HFFc6 (cell line): ENCODE results near the gene TRMO. TPM values are rescaled to one million over a fixed set of nuclear protein-coding genes. Genes with fewer than 3 reads are reported as not detected.
"Not testable (repeated sequence)": the region's sequence is repeated elsewhere in the genome, so short reads cannot be mapped to it uniquely, and the experiment has no call there.

Source experiments
- DNase-seq: peaks from one replicate; pipeline ENCODE4 v3.0.0-alpha.2; 2018
- H3K27ac Mint-ChIP-seq: 2 replicates; pipeline ENCODE4 v1.8.0; 2020; ENCODE audit warnings: mild to moderate bottlenecking, mixed read lengths
- H3K27me3 Mint-ChIP-seq: 2 replicates; pipeline ENCODE4 v1.8.0; 2021; ENCODE audit warnings: mild to moderate bottlenecking, moderate library complexity, mixed read lengths; ENCODE audit not compliant: insufficient read depth
- H3K36me3 Mint-ChIP-seq: 2 replicates; pipeline ENCODE4 v1.8.0; 2021; ENCODE audit warnings: low read depth, mixed read lengths
- H3K4me1 Mint-ChIP-seq: 2 replicates; pipeline ENCODE4 v1.8.0; 2020; ENCODE audit warnings: low read depth, mixed read lengths
- H3K4me3 Mint-ChIP-seq: 2 replicates; pipeline ENCODE4 v1.8.0; 2020; ENCODE audit warnings: mild to moderate bottlenecking, moderate library complexity, mixed read lengths
- H3K9me3 Mint-ChIP-seq: 2 replicates; pipeline ENCODE4 v1.8.0; 2020; ENCODE audit warnings: mild to moderate bottlenecking, mixed read lengths
- total RNA-seq, 6 experiments: library from RNA; stranded (reverse); fragmentation: NEBNext Ultra II Directional; extraction: Animal tissue kit (Norgen Biotek cat#: 25700); gene quantifications; 2 replicates in 1 of 6; 3 replicates in 5 of 6; pipeline ENCODE4 v1.2.3, GENCODE V29; 2021
- TF ChIP-seq, protein P1 (sequence below): fragments of 200-600 bp; sonication (generic); IDR thresholded peaks from 2 replicates; pipeline ENCODE4 v1.5.0; 2021; ENCODE audit warnings: antibody characterized with exemption, mild to moderate bottlenecking

TRMO gene
- total RNA-seq, 6 experiments from 2014 or later = 8.4 to 10.9 (median 9.6) TPM

GRCh38 chr9:97963232-97963631 is 40.9 kb upstream of the TRMO start:
- H3K27ac Mint-ChIP-seq = no peak overlapping the region
- TF ChIP-seq, protein P1, sequence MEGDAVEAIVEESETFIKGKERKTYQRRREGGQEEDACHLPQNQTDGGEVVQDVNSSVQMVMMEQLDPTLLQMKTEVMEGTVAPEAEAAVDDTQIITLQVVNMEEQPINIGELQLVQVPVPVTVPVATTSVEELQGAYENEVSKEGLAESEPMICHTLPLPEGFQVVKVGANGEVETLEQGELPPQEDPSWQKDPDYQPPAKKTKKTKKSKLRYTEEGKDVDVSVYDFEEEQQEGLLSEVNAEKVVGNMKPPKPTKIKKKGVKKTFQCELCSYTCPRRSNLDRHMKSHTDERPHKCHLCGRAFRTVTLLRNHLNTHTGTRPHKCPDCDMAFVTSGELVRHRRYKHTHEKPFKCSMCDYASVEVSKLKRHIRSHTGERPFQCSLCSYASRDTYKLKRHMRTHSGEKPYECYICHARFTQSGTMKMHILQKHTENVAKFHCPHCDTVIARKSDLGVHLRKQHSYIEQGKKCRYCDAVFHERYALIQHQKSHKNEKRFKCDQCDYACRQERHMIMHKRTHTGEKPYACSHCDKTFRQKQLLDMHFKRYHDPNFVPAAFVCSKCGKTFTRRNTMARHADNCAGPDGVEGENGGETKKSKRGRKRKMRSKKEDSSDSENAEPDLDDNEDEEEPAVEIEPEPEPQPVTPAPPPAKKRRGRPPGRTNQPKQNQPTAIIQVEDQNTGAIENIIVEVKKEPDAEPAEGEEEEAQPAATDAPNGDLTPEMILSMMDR = no peak
- H3K36me3 Mint-ChIP-seq = no peaks in the 10 kb centered on the region
- no peaks in the 10 kb centered on the region for H3K9me3 Mint-ChIP-seq
- H3K27me3 Mint-ChIP-seq = peaks cover 24% of the 10 kb centered on the region
- H3K4me1 Mint-ChIP-seq = peaks cover 10% of the 10 kb centered on the region
- H3K4me3 Mint-ChIP-seq = no peak overlapping the region
- DNase-seq = no peak

DNA sequence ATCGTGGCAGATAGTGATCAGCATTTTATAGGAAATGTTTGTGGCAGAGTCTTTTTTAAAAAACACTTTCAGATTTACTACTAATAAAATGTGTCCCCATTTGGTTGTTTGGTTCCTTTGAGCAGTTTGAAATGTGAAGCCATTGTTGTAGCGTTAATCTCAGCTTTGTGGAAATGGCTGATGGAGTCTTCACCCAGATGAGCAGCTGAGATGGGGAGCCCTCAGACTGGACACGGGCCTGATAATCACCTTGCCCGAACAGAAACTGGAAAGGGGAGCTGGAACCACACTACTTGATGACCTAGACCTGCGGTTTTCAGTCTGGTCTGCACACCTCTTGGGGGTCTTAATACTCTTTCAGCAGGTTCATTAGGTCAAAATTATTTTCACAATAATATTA is 40.3 kb upstream of the TRMO start:
- Mint-ChIP-seq H3K36me3 (no peaks in the 10 kb centered on the region), H3K4me3 (no peak overlapping the region), H3K4me1 (peaks cover 10% of the 10 kb centered on the region), H3K27me3 (peaks cover 21% of the 10 kb centered on the region), H3K27ac (no peak overlapping the region), H3K9me3 (no peaks in the 10 kb centered on the region)
- TF ChIP-seq, protein P1 = no peak
- no peak for DNase-seq

DNA sequence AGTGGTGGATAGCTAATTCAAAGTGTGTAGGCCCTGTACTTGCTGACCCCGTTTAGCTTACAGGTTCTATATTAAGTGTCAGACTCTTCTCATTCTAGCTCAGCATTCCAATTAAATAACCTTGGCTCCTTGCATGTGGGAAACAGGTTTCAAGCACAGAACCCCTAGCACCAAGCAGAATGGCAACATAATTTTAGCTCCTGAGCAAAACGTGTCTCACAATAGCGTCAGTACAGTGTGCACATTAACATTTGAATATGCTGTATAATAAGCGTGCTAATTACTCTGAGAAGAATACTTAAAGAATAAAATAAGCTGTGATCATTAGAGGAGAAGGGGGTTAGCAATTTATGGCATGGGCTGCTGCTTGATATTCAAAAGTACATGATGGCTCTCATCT is 39.8 kb upstream of the TRMO start:
- Mint-ChIP-seq H3K4me3 (no peak overlapping the region), H3K27me3 (peaks cover 21% of the 10 kb centered on the region), H3K27ac (no peak overlapping the region), H3K4me1 (peaks cover 10% of the 10 kb centered on the region), H3K9me3 (no peaks in the 10 kb centered on the region), H3K36me3 (no peaks in the 10 kb centered on the region)
- no peak for DNase-seq
- TF ChIP-seq, protein P1 = no peak

GRCh38 chr9:97961361-97961760 is 39.1 kb upstream of the TRMO start:
- Mint-ChIP-seq H3K27ac (no peak overlapping the region), H3K36me3 (no peaks in the 10 kb centered on the region), H3K4me3 (no peak overlapping the region), H3K27me3 (peaks cover 15% of the 10 kb centered on the region), H3K4me1 (peaks cover 10% of the 10 kb centered on the region), H3K9me3 (no peaks in the 10 kb centered on the region)
- no peak for DNase-seq
- TF ChIP-seq, protein P1 = no peak

- not testable (repeated sequence) for H3K36me3 Mint-ChIP-seq, H3K4me3 Mint-ChIP-seq, H3K9me3 Mint-ChIP-seq, DNase-seq, H3K27ac Mint-ChIP-seq
- Mint-ChIP-seq H3K27me3 (peaks cover 13% of the 10 kb centered on the region), H3K4me1 (peaks cover 10% of the 10 kb centered on the region)
Observed at GRCh38 chr9:97960678-97961328, 38.5 kb upstream of the TRMO start.

DNA sequence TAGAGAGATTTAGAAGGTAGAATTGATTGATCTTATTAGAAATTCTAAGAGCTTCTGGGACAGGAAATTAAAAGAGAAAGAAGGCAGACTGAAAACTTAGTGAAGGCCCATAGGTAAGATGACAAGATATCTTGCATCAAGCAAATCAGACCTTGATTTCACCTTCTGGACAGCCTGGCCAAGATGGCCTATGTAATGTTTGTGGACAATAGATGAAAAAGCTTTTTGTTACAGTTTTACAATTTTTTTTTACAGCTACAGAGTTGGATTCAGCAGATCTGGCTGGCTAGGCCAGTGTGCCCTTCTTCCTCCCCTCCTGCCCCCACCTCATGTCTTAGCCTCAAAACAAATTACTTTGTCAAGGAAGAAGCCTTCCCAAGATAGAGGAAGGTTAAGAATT is 37.3 kb upstream of the TRMO start:
- no peak overlapping the region for H3K4me3 Mint-ChIP-seq

More for the DNA sequence above, 37.3 kb upstream of the TRMO start:
- H3K4me1 Mint-ChIP-seq = peaks cover 10% of the 10 kb centered on the region
- TF ChIP-seq, protein P1 = no peak
- no peak for DNase-seq
- no peak overlapping the region for H3K27ac Mint-ChIP-seq
- H3K9me3 Mint-ChIP-seq = no peaks in the 10 kb centered on the region
- no peaks in the 10 kb centered on the region for H3K36me3 Mint-ChIP-seq
- peaks cover 5% of the 10 kb centered on the region for H3K27me3 Mint-ChIP-seq
